HCT116 (cell line): Measurements from ENCODE around the gene RAPSN. TPM values are rescaled to one million over a fixed set of nuclear protein-coding genes. Genes with fewer than 3 reads are reported as not detected.

Source experiments
- ATAC-seq: fragments of 200-7000 bp; cut with Tn5 transposase; 2 replicates; pipeline ENCODE4 v1.9.1; 2020; ENCODE audit warnings: mild to moderate bottlenecking, moderate library complexity
- BruUV-seq: library from RNA; stranded (reverse); fragments of 400-500 nt; replicated peaks from 2 replicates; lab custom pipeline; 2021; lab: Mats Ljungman, UMichigan
- CTCF ChIA-PET: fragments of 300-600 bp; sonication (Branson Sonifier 250); formaldehyde crosslinking; loops from one replicate; lab custom pipeline; 2021; ENCODE audit warnings: antibody characterized with exemption; lab: Charles Lee
- POLR2A ChIA-PET: fragments of 300-600, 350-600 bp; sonication (Branson Sonifier 250); formaldehyde crosslinking; loops from one replicate; lab custom pipeline; 2021; ENCODE audit warnings: antibody characterized with exemption; lab: Charles Lee
- RAD21 ChIA-PET, 2 experiments: fragments of 300-600 bp; sonication (Branson Sonifier 250); formaldehyde crosslinking; loops; one replicate each; lab custom pipeline; 2023; ENCODE audit warnings: low total read pairs in 2 of 2; ENCODE audit not compliant: uncharacterized antibody in 2 of 2, unreplicated experiment in 2 of 2, low non-redundant PET in 1 of 2; lab: Charles Lee
- DNase-seq: peaks from one replicate; pipeline ENCODE4 v3.0.0-alpha.2; 2010; ENCODE audit warnings: low read depth, low spot score
- H2AFZ ChIP-seq: fragments of 200-600 bp; shearing (Covaris generic), sonication (generic); 2 replicates; pipeline ENCODE4 v1.6.1; 2017; ENCODE audit warnings: low read depth, mixed run types, mixed read lengths, antibody characterized with exemption, low read length; ENCODE audit not compliant: poor library complexity, severe bottlenecking
- H3K27ac ChIP-seq: 2 replicates; pipeline ENCODE4 v1.5.1; 2012; ENCODE audit warnings: low read depth, low read length
- H3K27me3 ChIP-seq: fragments of 200-600 bp; sonication (generic); 2 replicates; pipeline ENCODE4 v1.6.1; 2016; ENCODE audit warnings: mixed run types, low read length, mixed read lengths; ENCODE audit not compliant: insufficient read depth
- H3K36me3 ChIP-seq, 2 experiments: fragments of 200-500 bp in 1 of 2; fragments of 200-600 bp in 1 of 2; sonication (Bioruptor generic) in 1 of 2; sonication (generic) in 1 of 2; 2 replicates each; pipeline versions ENCODE4 v1.5.1 to v1.6.1; 2014 to 2016; ENCODE audit warnings: low read length in 2 of 2, inconsistent platforms in 1 of 2, mixed read lengths in 1 of 2, mixed run types in 1 of 2; ENCODE audit not compliant: insufficient read depth in 2 of 2, control insufficient read depth in 1 of 2
- H3K4me1 ChIP-seq, 2 experiments: fragments of 200-600 bp in 1 of 2; sonication (generic) in 1 of 2; 2 replicates each; pipeline versions ENCODE4 v1.5.1 to v1.6.1; 2012 to 2017; ENCODE audit warnings: low read length in 2 of 2, inconsistent platforms in 1 of 2, mild to moderate bottlenecking in 1 of 2, mixed read lengths in 1 of 2, mixed run types in 1 of 2, moderate library complexity in 1 of 2; ENCODE audit not compliant: insufficient read depth in 2 of 2, control insufficient read depth in 1 of 2
- H3K4me2 ChIP-seq: fragments of 200-600 bp; sonication (generic); 2 replicates; pipeline ENCODE4 v1.6.1; 2017; ENCODE audit warnings: mixed run types, low read length, mixed read lengths
- H3K4me3 ChIP-seq, 2 experiments: fragments of 200-600 bp in 1 of 2; sonication (generic) in 1 of 2; replicated peaks in 1 of 2; 2 replicates each; pipeline ENCODE4 v1.5.1; 2011 to 2016; ENCODE audit warnings: low read length in 2 of 2, control low read depth in 1 of 2, low read depth in 1 of 2, mild to moderate bottlenecking in 1 of 2, mixed read lengths in 1 of 2, mixed run types in 1 of 2
- H3K79me2 ChIP-seq: fragments of 200-600 bp; sonication (generic); 2 replicates; pipeline ENCODE4 v1.6.1; 2017; ENCODE audit warnings: mild to moderate bottlenecking, mixed run types, low read length, moderate library complexity, mixed read lengths; ENCODE audit not compliant: insufficient read depth
- H3K9ac ChIP-seq: fragments of 200-600 bp; sonication (generic); 2 replicates; pipeline ENCODE4 v1.6.1; 2016; ENCODE audit warnings: low read length, mixed read lengths
- H3K9me2 ChIP-seq: fragments of 200-600 bp; sonication (generic), shearing (Covaris generic); 2 replicates; pipeline ENCODE4 v1.6.1; 2017; ENCODE audit warnings: mixed run types, mild to moderate bottlenecking, moderate library complexity; ENCODE audit not compliant: insufficient read depth
- H3K9me3 ChIP-seq, 2 experiments: fragments of 200-500 bp in 1 of 2; fragments of 200-600 bp in 1 of 2; sonication (Bioruptor generic) in 1 of 2; sonication (generic) in 1 of 2; 2 replicates each; pipeline ENCODE4 v1.6.1; 2014 to 2017; ENCODE audit warnings: low read length in 2 of 2, mixed read lengths in 2 of 2, inconsistent platforms in 1 of 2, low read depth in 1 of 2, mild to moderate bottlenecking in 1 of 2, mixed run types in 1 of 2, moderate library complexity in 1 of 2; ENCODE audit not compliant: control insufficient read depth in 1 of 2, insufficient read depth in 1 of 2
- H4K20me1 ChIP-seq: fragments of 200-600 bp; sonication (generic), shearing (Covaris generic); 2 replicates; pipeline ENCODE4 v1.6.1; 2017; ENCODE audit warnings: mixed run types, mild to moderate bottlenecking, moderate library complexity; ENCODE audit not compliant: insufficient read depth
- CBX3 ChIP-seq: IDR thresholded peaks from 2 replicates; pipeline ENCODE4 v1.6.1; 2012; ENCODE audit warnings: low read depth
- CEBPB ChIP-seq: IDR thresholded peaks from 2 replicates; pipeline ENCODE4 v1.6.1; 2012; ENCODE audit warnings: low read depth
- EGR1 ChIP-seq: IDR thresholded peaks from 2 replicates; pipeline ENCODE4 v1.6.1; 2012; ENCODE audit warnings: low read depth
- EZH2phosphoT487 ChIP-seq: fragments of 200-600 bp; IDR thresholded peaks from 2 replicates; pipeline ENCODE4 v1.6.1; 2018; ENCODE audit warnings: antibody characterized with exemption, borderline replicate concordance
- JUND ChIP-seq: IDR thresholded peaks from 2 replicates; pipeline ENCODE4 v1.6.1; 2012
- POLR2AphosphoS5 ChIP-seq: IDR thresholded peaks from 2 replicates; pipeline ENCODE4 v1.6.1; 2011; ENCODE audit warnings: mild to moderate bottlenecking, low read depth, low read length, moderate library complexity
- SIN3A ChIP-seq: IDR thresholded peaks from 2 replicates; pipeline ENCODE4 v1.6.1; 2012; ENCODE audit warnings: low read depth
- SP1 ChIP-seq: IDR thresholded peaks from 2 replicates; pipeline ENCODE4 v1.6.1; 2012; ENCODE audit warnings: low read depth
- SRF ChIP-seq: IDR thresholded peaks from 2 replicates; pipeline ENCODE4 v1.6.1; 2012; ENCODE audit warnings: low read depth
- ZFX ChIP-seq: fragments of 450-650 bp; IDR thresholded peaks from 2 replicates; pipeline ENCODE4 v1.6.1; 2017
- ZNF274 ChIP-seq: fragments of 200-500 bp; sonication (Bioruptor generic); IDR thresholded peaks from 2 replicates; pipeline ENCODE4 v1.6.1; 2014; ENCODE audit warnings: mild to moderate bottlenecking, low read depth, low read length, inconsistent platforms
- intact Hi-C: fragments of 100-400 bp; cut with micrococcal nuclease; formaldehyde crosslinking; loops from 2 replicates; pipeline ENCODE4 v1.10.0; 2022
- total RNA-seq: library from RNA; stranded (reverse); gene quantifications from one replicate; pipeline ENCODE4 v1.2.1, GENCODE V29; 2021; ENCODE audit not compliant: unreplicated experiment
- TF ChIP-seq, protein P1 (sequence below): IDR thresholded peaks from 2 replicates; pipeline ENCODE4 v1.6.1; 2012; ENCODE audit warnings: low read depth
- TF ChIP-seq, protein P2 (sequence below): IDR thresholded peaks from 2 replicates; pipeline ENCODE4 v1.6.1; 2012
- TF ChIP-seq, protein P3 (sequence below), 3 experiments: fragments of 200-600 bp in 1 of 3; sonication (generic) in 1 of 3; IDR thresholded peaks in 2 of 3; conservative IDR thresholded peaks in 1 of 3; 2 replicates each; pipeline ENCODE4 v1.5.1; 2012 to 2017; ENCODE audit warnings: low read depth in 2 of 3, low read length in 2 of 3, antibody characterized with exemption in 1 of 3, borderline replicate concordance in 1 of 3, control low read depth in 1 of 3, mild to moderate bottlenecking in 1 of 3, mixed read lengths in 1 of 3, mixed run types in 1 of 3, moderate library complexity in 1 of 3; ENCODE audit not compliant: insufficient read depth in 1 of 3

Gene RAPSN
- total RNA-seq, 1 experiment from 2014 or later = 0.57 TPM

DNA sequence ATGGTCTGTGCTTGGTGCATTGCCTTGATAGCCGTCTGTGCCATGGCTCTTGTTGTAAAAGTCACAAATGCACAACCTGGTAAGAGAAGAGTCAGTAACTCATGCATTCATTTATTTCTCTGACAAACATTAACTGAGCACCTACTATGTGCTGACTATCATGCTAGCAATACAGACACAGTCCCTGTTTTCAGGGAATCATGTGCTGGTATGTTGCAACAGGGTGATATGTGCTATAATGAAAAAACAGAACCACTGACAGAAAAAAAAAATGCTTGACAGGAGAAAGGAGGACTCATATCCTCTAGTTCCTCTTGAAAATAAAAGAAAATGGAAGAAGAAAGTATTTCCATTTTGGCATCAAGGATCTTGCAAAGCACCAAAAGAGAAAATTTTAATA, 34.5 kb upstream of the RAPSN start (continued):
- TF ChIP-seq EZH2phosphoT487 (no peak), SP1 (no peak), POLR2AphosphoS5 (no peak), SRF (no peak), ZFX (no peak)

DNA sequence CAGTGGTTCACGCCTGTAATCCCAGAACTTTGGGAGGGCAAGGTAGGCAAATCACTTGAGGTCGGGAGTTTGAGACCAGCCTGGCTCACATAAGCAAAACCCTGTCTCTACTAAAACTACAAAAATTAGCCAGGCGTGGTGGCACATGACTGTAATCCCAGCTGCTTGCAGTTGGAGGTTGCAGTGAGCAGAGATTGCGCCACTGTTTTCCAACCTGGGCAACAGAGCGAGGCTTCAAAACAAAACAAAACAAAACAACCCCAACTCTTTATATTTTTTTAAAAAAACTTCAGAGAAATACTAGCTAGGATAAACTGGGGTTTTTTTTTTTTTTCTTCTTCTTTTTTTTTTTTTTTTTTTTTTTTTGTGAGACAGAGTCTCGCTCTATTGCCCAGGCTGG, 31.8 kb upstream of the RAPSN start:
- POLR2A ChIA-PET = no interaction called here
- BruUV-seq = no TSS peak
- intact Hi-C loops = no loop called here
- Histone ChIP-seq H3K9ac (no peak overlapping the region), H3K27me3 (no peaks in the 10 kb centered on the region), H3K4me2 (no peak overlapping the region), H3K9me3 (no peaks in the 10 kb centered on the region), H3K36me3 (peaks cover 63 to 75% of the 10 kb centered on the region in 2 experiments), H3K27ac (no peak overlapping the region), H3K4me1 (no peaks in the 10 kb centered on the region), H3K4me3 (no peak overlapping the region), H4K20me1 (no peaks in the 10 kb centered on the region), H2AFZ (no peak overlapping the region), H3K79me2 (peaks cover 27% of the 10 kb centered on the region; the same call in 1 of the 2 replicates), H3K9me2 (no peaks in the 10 kb centered on the region)
- RAD21 ChIA-PET = interaction anchor here in 1 of 2 experiments (0.7 kb wide), 1 partner anchor 12 kb away, joined by 4 read pairs; no protein-coding TSS in a partner anchor
- ATAC-seq (no peak), DNase-seq (no peak)
- TF ChIP-seq CEBPB (no peak), SIN3A (no peak), POLR2AphosphoS5 (no peak), JUND (no peak), EZH2phosphoT487 (no peak), CBX3 (no peak), EGR1 (no peak), SRF (no peak), ZNF274 (no peak)
- TF ChIP-seq, protein P1, sequence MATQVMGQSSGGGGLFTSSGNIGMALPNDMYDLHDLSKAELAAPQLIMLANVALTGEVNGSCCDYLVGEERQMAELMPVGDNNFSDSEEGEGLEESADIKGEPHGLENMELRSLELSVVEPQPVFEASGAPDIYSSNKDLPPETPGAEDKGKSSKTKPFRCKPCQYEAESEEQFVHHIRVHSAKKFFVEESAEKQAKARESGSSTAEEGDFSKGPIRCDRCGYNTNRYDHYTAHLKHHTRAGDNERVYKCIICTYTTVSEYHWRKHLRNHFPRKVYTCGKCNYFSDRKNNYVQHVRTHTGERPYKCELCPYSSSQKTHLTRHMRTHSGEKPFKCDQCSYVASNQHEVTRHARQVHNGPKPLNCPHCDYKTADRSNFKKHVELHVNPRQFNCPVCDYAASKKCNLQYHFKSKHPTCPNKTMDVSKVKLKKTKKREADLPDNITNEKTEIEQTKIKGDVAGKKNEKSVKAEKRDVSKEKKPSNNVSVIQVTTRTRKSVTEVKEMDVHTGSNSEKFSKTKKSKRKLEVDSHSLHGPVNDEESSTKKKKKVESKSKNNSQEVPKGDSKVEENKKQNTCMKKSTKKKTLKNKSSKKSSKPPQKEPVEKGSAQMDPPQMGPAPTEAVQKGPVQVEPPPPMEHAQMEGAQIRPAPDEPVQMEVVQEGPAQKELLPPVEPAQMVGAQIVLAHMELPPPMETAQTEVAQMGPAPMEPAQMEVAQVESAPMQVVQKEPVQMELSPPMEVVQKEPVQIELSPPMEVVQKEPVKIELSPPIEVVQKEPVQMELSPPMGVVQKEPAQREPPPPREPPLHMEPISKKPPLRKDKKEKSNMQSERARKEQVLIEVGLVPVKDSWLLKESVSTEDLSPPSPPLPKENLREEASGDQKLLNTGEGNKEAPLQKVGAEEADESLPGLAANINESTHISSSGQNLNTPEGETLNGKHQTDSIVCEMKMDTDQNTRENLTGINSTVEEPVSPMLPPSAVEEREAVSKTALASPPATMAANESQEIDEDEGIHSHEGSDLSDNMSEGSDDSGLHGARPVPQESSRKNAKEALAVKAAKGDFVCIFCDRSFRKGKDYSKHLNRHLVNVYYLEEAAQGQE = no peak
- TF ChIP-seq, protein P2, sequence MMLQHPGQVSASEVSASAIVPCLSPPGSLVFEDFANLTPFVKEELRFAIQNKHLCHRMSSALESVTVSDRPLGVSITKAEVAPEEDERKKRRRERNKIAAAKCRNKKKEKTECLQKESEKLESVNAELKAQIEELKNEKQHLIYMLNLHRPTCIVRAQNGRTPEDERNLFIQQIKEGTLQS = no peak
- TF ChIP-seq, protein P3, sequence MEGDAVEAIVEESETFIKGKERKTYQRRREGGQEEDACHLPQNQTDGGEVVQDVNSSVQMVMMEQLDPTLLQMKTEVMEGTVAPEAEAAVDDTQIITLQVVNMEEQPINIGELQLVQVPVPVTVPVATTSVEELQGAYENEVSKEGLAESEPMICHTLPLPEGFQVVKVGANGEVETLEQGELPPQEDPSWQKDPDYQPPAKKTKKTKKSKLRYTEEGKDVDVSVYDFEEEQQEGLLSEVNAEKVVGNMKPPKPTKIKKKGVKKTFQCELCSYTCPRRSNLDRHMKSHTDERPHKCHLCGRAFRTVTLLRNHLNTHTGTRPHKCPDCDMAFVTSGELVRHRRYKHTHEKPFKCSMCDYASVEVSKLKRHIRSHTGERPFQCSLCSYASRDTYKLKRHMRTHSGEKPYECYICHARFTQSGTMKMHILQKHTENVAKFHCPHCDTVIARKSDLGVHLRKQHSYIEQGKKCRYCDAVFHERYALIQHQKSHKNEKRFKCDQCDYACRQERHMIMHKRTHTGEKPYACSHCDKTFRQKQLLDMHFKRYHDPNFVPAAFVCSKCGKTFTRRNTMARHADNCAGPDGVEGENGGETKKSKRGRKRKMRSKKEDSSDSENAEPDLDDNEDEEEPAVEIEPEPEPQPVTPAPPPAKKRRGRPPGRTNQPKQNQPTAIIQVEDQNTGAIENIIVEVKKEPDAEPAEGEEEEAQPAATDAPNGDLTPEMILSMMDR (IDR thresholded peaks at IDR 0.05 in 2 of 3, conservative IDR thresholded peaks at IDR 0.05 in 1 of 3; ENCODE audit: borderline replicate concordance in 1 of 3, insufficient read depth in 1 of 3, low read depth in 2 of 3, low read length in 2 of 3) = no peak
- CTCF ChIA-PET = interaction anchor here (0.7 kb wide), 1 partner anchor 84 kb away, joined by 3 read pairs; no protein-coding TSS in a partner anchor
